Activated CD4-positive, alpha-beta T cell treated with anti-CD3 and anti-CD28 coated beads, Interleukin-2, amount 50 U/mL, for 16 hours (primary cell): Measurements from ENCODE around the gene BCL2L14.

Experiments used
- DNase-seq: peaks from one replicate; pipeline ENCODE4 v3.0.0-alpha.2; 2020

BCL2L14 gene

GRCh38 chr12:12070674-12071656 is at the start of gene BCL2L14:
TSS of gene BCL2L14 (plus strand) at chr12:12070939. CDS start at chr12:12079306, 8,367 bp downstream.
- peak; percentile 26 for DNase-seq

GRCh38 chr12:12022306-12022936 is 48.3 kb upstream of the BCL2L14 start:
- DNase-seq: no peak

- no peak for DNase-seq
Measured at GRCh38 chr12:12023456-12023855, 47.3 kb upstream of the BCL2L14 start.

- peak; percentile 71 for DNase-seq
Measured at GRCh38 chr12:12024911-12025682, 45.6 kb upstream of the BCL2L14 start.

- no peak for DNase-seq
Measured at GRCh38 chr12:12025799-12026386, 44.8 kb upstream of the BCL2L14 start.

GRCh38 chr12:12028668-12029402 is 41.9 kb upstream of the BCL2L14 start:
- no peak for DNase-seq

- no peak for DNase-seq
Measured at GRCh38 chr12:12029653-12030052, 41.1 kb upstream of the BCL2L14 start.

- no peak for DNase-seq
Measured at GRCh38 chr12:12032260-12032791, 38.4 kb upstream of the BCL2L14 start.

- DNase-seq: peak; percentile 81
Measured at GRCh38 chr12:12032851-12033797, 37.6 kb upstream of the BCL2L14 start.

GRCh38 chr12:12033824-12034223 is 36.9 kb upstream of the BCL2L14 start:
- DNase-seq: no peak

GRCh38 chr12:12034344-12034743 is 36.4 kb upstream of the BCL2L14 start:
- DNase-seq: no peak

- no peak for DNase-seq
Measured at GRCh38 chr12:12035229-12035628, 35.5 kb upstream of the BCL2L14 start.

GRCh38 chr12:12036901-12037300 is 33.8 kb upstream of the BCL2L14 start:
- DNase-seq: no peak

- no peak for DNase-seq
Measured at GRCh38 chr12:12039897-12040296, 30.8 kb upstream of the BCL2L14 start.

- no peak for DNase-seq
Measured at GRCh38 chr12:12046401-12046800, 24.3 kb upstream of the BCL2L14 start.

GRCh38 chr12:12047682-12048081 is 23.1 kb upstream of the BCL2L14 start:
- DNase-seq: no peak

- no peak for DNase-seq
Measured at GRCh38 chr12:12048266-12048665, 22.5 kb upstream of the BCL2L14 start.

GRCh38 chr12:12048714-12049113 is 22.0 kb upstream of the BCL2L14 start:
- DNase-seq: no peak

GRCh38 chr12:12051668-12052067 is 19.1 kb upstream of the BCL2L14 start:
- DNase-seq: no peak

- DNase-seq: no peak
Measured at GRCh38 chr12:12054993-12055392, 15.7 kb upstream of the BCL2L14 start.

- DNase-seq: no peak
Measured at GRCh38 chr12:12056951-12057350, 13.8 kb upstream of the BCL2L14 start.
